ENCODE results near the gene ALKBH2. TPM values are rescaled to one million over a fixed set of nuclear protein-coding genes. Genes with fewer than 3 reads are reported as not detected.

The ALKBH2 gene
- total and polyA plus RNA-seq, 5 donors from 2014 or later, result 8.7 to 24.9 (median 11.0) TPM

DNA sequence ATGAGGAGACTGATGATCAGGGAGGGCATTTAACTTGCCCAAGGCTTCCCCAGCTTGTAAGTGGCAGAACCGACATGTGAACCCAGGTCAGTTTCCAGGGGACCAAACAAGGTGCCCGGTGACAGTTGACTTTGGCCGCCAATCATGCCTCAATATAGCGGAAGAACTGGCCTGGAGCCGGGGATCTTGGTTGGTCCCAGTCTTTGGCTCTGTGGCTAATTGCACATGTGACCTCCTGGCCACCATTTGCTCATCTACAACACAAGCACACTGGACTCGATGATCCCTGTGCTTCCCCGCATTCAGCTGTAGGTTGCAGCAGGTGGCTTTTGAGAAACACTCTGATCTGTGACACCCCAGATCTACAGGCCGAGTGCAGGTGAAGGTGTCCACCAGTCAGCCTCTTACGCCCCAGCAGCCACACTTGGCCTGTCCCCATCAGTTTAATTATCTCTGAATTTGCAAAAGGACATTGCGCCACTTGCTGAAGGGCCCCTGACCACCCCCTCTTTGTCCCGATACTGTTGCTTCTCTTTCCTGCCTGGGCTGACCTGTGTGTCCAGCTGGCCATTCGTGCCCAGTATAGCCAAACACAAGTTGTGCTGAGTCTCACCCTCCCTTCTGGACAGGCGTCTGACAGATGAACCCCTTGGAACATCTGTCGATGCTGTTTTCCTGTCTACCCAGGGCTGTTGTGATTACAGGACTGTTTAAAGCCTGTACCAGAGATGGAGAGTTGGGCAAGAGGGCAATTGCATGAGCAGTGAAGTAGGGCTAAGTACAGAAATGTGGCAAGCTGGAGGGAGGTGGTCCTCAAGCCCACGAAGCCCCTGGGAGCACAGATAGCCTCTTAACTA, 37.3 kb upstream of the ALKBH2 start:
- H3K4me3 ChIP-seq (ENCODE audit: low read depth, low read length), result no peak overlapping the region
- Mint-ChIP-seq H3K36me3 (peaks cover 3% of the 10 kb centered on the region), H3K4me3 (no peak overlapping the region), H3K27me3 (peaks cover 5% of the 10 kb centered on the region), H3K4me1 (no peaks in the 10 kb centered on the region), H3K9me3 (no peaks in the 10 kb centered on the region), H3K27ac (peak overlapping the region in 1 of 3 donors; percentile 32)
- H3K36me3 ChIP-seq (ENCODE audit: control insufficient read depth, insufficient read depth, low read length), result no peaks in the 10 kb centered on the region
- H3K27ac ChIP-seq (ENCODE audit: insufficient read depth, low read length, poor library complexity, severe bottlenecking), result no peak overlapping the region
- ATAC-seq (ENCODE audit: low read depth in 2 of 2) (no peak), DNase-seq (no peak)
- H3K4me1 ChIP-seq (ENCODE audit: control insufficient read depth, insufficient read depth, low read length, poor library complexity, severe bottlenecking), result no peaks in the 10 kb centered on the region
- no peaks in the 10 kb centered on the region for H3K9me3 ChIP-seq (ENCODE audit: control insufficient read depth in 2 of 2, low read length in 2 of 2)
- no peaks in the 10 kb centered on the region for H3K27me3 ChIP-seq (ENCODE audit: control insufficient read depth, insufficient read depth, low read length)

- peaks cover 5% of the 10 kb centered on the region for H3K27me3 Mint-ChIP-seq
- H3K27ac Mint-ChIP-seq, result no peak overlapping the region
Observed at GRCh38 chr12:109127533-109128242, 34.4 kb upstream of the ALKBH2 start.

GRCh38 chr12:109126784-109127183, 33.5 kb upstream of the ALKBH2 start:
- H3K36me3 Mint-ChIP-seq, result peaks cover 3% of the 10 kb centered on the region
- H3K27me3 ChIP-seq (ENCODE audit: control insufficient read depth, insufficient read depth, low read length), result no peaks in the 10 kb centered on the region
- ATAC-seq (ENCODE audit: low read depth in 2 of 2), result no peak
- no peak for DNase-seq
- no peaks in the 10 kb centered on the region for H3K4me1 Mint-ChIP-seq
- H3K9me3 ChIP-seq (ENCODE audit: control insufficient read depth in 2 of 2, low read length in 2 of 2), result no peaks in the 10 kb centered on the region
- H3K4me1 ChIP-seq (ENCODE audit: control insufficient read depth, insufficient read depth, low read length, poor library complexity, severe bottlenecking), result no peaks in the 10 kb centered on the region
- no peaks in the 10 kb centered on the region for H3K9me3 Mint-ChIP-seq
- no peaks in the 10 kb centered on the region for H3K36me3 ChIP-seq (ENCODE audit: control insufficient read depth, insufficient read depth, low read length)
- no peak overlapping the region for H3K4me3 Mint-ChIP-seq
- H3K27ac Mint-ChIP-seq, result no peak overlapping the region
- no peak overlapping the region for H3K4me3 ChIP-seq (ENCODE audit: low read depth, low read length)
- H3K27ac ChIP-seq (ENCODE audit: insufficient read depth, low read length, poor library complexity, severe bottlenecking), result no peak overlapping the region
- H3K27me3 Mint-ChIP-seq, result peaks cover 5% of the 10 kb centered on the region

More at GRCh38 chr12:109127533-109128242, 34.4 kb upstream of the ALKBH2 start:
- no peaks in the 10 kb centered on the region for H3K9me3 Mint-ChIP-seq
- DNase-seq (no peak), ATAC-seq (ENCODE audit: low read depth in 2 of 2) (no peak)
- H3K27me3 ChIP-seq (ENCODE audit: control insufficient read depth, insufficient read depth, low read length), result no peaks in the 10 kb centered on the region
- H3K4me3 ChIP-seq (ENCODE audit: low read depth, low read length), result no peak overlapping the region
- no peak overlapping the region for H3K4me3 Mint-ChIP-seq
- no peaks in the 10 kb centered on the region for H3K9me3 ChIP-seq (ENCODE audit: control insufficient read depth in 2 of 2, low read length in 2 of 2)
- H3K27ac ChIP-seq (ENCODE audit: insufficient read depth, low read length, poor library complexity, severe bottlenecking), result no peak overlapping the region
- peaks cover 3% of the 10 kb centered on the region for H3K36me3 Mint-ChIP-seq
- no peaks in the 10 kb centered on the region for H3K4me1 Mint-ChIP-seq
- H3K4me1 ChIP-seq (ENCODE audit: control insufficient read depth, insufficient read depth, low read length, poor library complexity, severe bottlenecking), result no peaks in the 10 kb centered on the region
- no peaks in the 10 kb centered on the region for H3K36me3 ChIP-seq (ENCODE audit: control insufficient read depth, insufficient read depth, low read length)

- H3K4me3 ChIP-seq (ENCODE audit: low read depth, low read length), result no peak overlapping the region
- H3K4me3 Mint-ChIP-seq, result no peak overlapping the region
- peaks cover 3% of the 10 kb centered on the region for H3K27me3 Mint-ChIP-seq
- H3K4me1 ChIP-seq (ENCODE audit: control insufficient read depth, insufficient read depth, low read length, poor library complexity, severe bottlenecking), result no peaks in the 10 kb centered on the region
- H3K27ac ChIP-seq (ENCODE audit: insufficient read depth, low read length, poor library complexity, severe bottlenecking), result no peak overlapping the region
- DNase-seq (no peak), ATAC-seq (ENCODE audit: low read depth in 2 of 2) (no peak)
- H3K9me3 ChIP-seq (ENCODE audit: control insufficient read depth in 2 of 2, low read length in 2 of 2), result no peaks in the 10 kb centered on the region
- no peaks in the 10 kb centered on the region for H3K4me1 Mint-ChIP-seq
- H3K27me3 ChIP-seq (ENCODE audit: control insufficient read depth, insufficient read depth, low read length), result no peaks in the 10 kb centered on the region
- no peak overlapping the region for H3K27ac Mint-ChIP-seq
- H3K36me3 ChIP-seq (ENCODE audit: control insufficient read depth, insufficient read depth, low read length), result no peaks in the 10 kb centered on the region
- no peaks in the 10 kb centered on the region for H3K9me3 Mint-ChIP-seq
- peaks cover 1% of the 10 kb centered on the region for H3K36me3 Mint-ChIP-seq
Observed at GRCh38 chr12:109125791-109126190, 32.5 kb upstream of the ALKBH2 start.

GRCh38 chr12:109124878-109125648, 31.8 kb upstream of the ALKBH2 start:
- no peaks in the 10 kb centered on the region for H3K9me3 ChIP-seq (ENCODE audit: control insufficient read depth in 2 of 2, low read length in 2 of 2)
- DNase-seq, result no peak
- no peaks in the 10 kb centered on the region for H3K36me3 ChIP-seq (ENCODE audit: control insufficient read depth, insufficient read depth, low read length)
- no peaks in the 10 kb centered on the region for H3K4me1 Mint-ChIP-seq
- H3K36me3 Mint-ChIP-seq, result no peaks in the 10 kb centered on the region
- H3K27me3 ChIP-seq (ENCODE audit: control insufficient read depth, insufficient read depth, low read length), result no peaks in the 10 kb centered on the region
- H3K9me3 Mint-ChIP-seq, result no peaks in the 10 kb centered on the region
- no peak overlapping the region for H3K4me3 ChIP-seq (ENCODE audit: low read depth, low read length)
- H3K27ac Mint-ChIP-seq, result no peak overlapping the region
- ATAC-seq (ENCODE audit: low read depth in 2 of 2), result no peak
- H3K4me3 Mint-ChIP-seq, result no peak overlapping the region
- H3K27ac ChIP-seq (ENCODE audit: insufficient read depth, low read length, poor library complexity, severe bottlenecking), result no peak overlapping the region
- no peaks in the 10 kb centered on the region for H3K27me3 Mint-ChIP-seq
- no peaks in the 10 kb centered on the region for H3K4me1 ChIP-seq (ENCODE audit: control insufficient read depth, insufficient read depth, low read length, poor library complexity, severe bottlenecking)

- H3K9me3 Mint-ChIP-seq, result no peaks in the 10 kb centered on the region
- Histone ChIP-seq H3K4me3 (ENCODE audit: low read depth, low read length) (no peak overlapping the region), H3K27ac (ENCODE audit: insufficient read depth, low read length, poor library complexity, severe bottlenecking) (no peak overlapping the region), H3K9me3 (ENCODE audit: control insufficient read depth in 2 of 2, low read length in 2 of 2) (no peaks in the 10 kb centered on the region), H3K36me3 (ENCODE audit: control insufficient read depth, insufficient read depth, low read length) (no peaks in the 10 kb centered on the region), H3K4me1 (ENCODE audit: control insufficient read depth, insufficient read depth, low read length, poor library complexity, severe bottlenecking) (no peaks in the 10 kb centered on the region), H3K27me3 (ENCODE audit: control insufficient read depth, insufficient read depth, low read length) (no peaks in the 10 kb centered on the region)
- no peak for DNase-seq
- no peak for ATAC-seq (ENCODE audit: low read depth in 2 of 2)
- no peaks in the 10 kb centered on the region for H3K27me3 Mint-ChIP-seq
- peak overlapping the region in 1 of 3 donors; percentile 29 for H3K27ac Mint-ChIP-seq
- H3K4me1 Mint-ChIP-seq, result peaks cover 0 to 4% (median 0%) of the 10 kb centered on the region in 4 donors
- H3K36me3 Mint-ChIP-seq, result peaks cover 2% of the 10 kb centered on the region
- no peak overlapping the region for H3K4me3 Mint-ChIP-seq
Observed at GRCh38 chr12:109121346-109121880, 28.1 kb upstream of the ALKBH2 start.

DNA sequence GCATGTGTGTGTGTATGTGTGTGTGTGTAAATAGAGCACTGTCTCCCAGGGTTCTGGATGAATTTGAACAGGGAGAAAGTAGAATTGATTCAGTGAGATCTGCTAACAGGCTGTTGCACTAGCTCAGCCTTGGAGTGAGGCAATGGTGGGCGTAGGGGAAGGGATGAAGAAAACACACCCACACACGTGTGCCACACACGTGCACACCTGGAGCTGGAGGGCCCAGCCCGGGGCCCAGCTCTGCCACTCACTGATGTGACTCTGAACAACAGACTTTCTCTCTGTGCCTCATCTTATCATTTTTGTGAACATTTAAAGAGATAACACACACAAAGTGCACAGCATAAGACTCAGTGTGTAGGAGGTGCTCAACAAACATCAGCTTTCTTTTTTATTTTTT, 27.3 kb upstream of the ALKBH2 start:
- Mint-ChIP-seq H3K4me3 (no peak overlapping the region), H3K27me3 (no peaks in the 10 kb centered on the region), H3K4me1 (peaks cover 0 to 4% (median 3%) of the 10 kb centered on the region in 4 donors), H3K9me3 (no peaks in the 10 kb centered on the region), H3K27ac (peak overlapping the region in 1 of 3 donors; percentile 29), H3K36me3 (peaks cover 5% of the 10 kb centered on the region)
- no peaks in the 10 kb centered on the region for H3K27me3 ChIP-seq (ENCODE audit: control insufficient read depth, insufficient read depth, low read length)
- H3K9me3 ChIP-seq (ENCODE audit: control insufficient read depth in 2 of 2, low read length in 2 of 2), result no peaks in the 10 kb centered on the region
- no peak overlapping the region for H3K27ac ChIP-seq (ENCODE audit: insufficient read depth, low read length, poor library complexity, severe bottlenecking)
- ATAC-seq (ENCODE audit: low read depth in 2 of 2), result no peak
- no peaks in the 10 kb centered on the region for H3K4me1 ChIP-seq (ENCODE audit: control insufficient read depth, insufficient read depth, low read length, poor library complexity, severe bottlenecking)
- H3K4me3 ChIP-seq (ENCODE audit: low read depth, low read length), result no peak overlapping the region
- DNase-seq, result no peak
- no peaks in the 10 kb centered on the region for H3K36me3 ChIP-seq (ENCODE audit: control insufficient read depth, insufficient read depth, low read length)
